ENCODE results near the gene OBP2B.

DNA sequence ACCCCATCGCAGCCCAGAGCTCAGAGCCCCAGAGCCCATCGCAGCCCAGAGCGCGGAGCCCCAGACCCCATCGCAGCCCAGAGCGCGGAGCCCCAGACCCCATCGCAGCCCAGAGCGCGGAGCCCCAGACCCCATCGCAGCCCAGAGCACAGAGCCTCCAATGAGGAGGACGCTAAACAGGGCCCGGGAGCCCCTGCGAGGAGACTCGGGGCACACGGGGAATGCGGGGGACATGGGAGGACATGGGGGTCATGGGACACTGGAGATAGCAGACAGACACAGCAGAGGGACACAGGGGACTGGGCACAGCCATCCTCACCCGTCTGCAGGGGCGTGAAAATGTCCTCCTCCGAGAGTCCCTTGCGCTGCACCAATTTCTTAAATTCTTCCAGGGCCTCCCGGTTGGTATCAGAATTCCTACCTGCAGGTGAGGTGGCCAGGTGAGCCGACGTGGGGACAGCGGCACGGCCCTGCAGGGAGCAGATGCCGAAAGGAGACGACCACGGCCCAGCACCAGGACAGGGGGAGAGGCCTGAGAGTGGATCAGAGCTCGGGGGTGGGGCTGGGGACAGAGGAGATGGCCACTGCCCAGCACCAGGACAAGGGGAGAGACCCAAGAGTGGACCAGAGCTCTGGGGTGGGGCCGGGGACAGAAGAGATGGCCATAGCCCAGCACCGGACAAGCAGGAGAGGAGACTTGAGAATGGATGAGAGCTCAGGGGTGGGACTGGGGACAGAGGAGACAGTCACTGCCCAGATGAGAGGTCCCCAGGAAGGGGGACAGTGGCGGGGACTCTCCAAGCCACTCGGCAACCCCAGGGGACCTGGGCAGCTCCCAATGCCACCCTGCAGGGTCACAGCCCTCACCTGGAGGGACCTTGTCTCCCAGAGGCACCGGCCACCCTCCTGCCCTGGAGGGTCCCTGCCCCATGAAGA, 2.8 kb downstream of the OBP2B start:
- TF ChIP-seq CTCF (conservative IDR thresholded peaks at IDR 0.05) (no peak), ZFX (IDR thresholded peaks at IDR 0.05) (no peak)

Data from C4-2B (cell line).